Activated T-cell treated with anti-CD3 and anti-CD28 coated beads, Interleukin-2, amount 50 U/mL, for 72 hours (primary cell): ENCODE results near the gene CNTNAP2. TPM values are rescaled to one million over a fixed set of nuclear protein-coding genes. Genes with fewer than 3 reads are reported as not detected.

Source experiments
- ATAC-seq, 2 donors: fragments of 150-1000 bp; cut with Tn5 transposase; replicated peaks in 1 of 2; 2 replicates each; pipeline ENCODE4 v1.10.0; 2021; ENCODE audit warnings: moderate library complexity in 2 of 2, mild to moderate bottlenecking in 1 of 2
- DNase-seq, 2 donors: peaks; one replicate each; pipeline ENCODE4 v3.0.0; 2021 to 2022; ENCODE audit warnings: mixed read lengths in 1 of 2
- H3K27ac Mint-ChIP-seq: one replicate; pipeline ENCODE4 v1.8.0; 2022; ENCODE audit warnings: mild to moderate bottlenecking, moderate library complexity, mixed read lengths
- H3K27me3 Mint-ChIP-seq: one replicate; pipeline ENCODE4 v1.8.0; 2022; ENCODE audit warnings: low read depth, mixed read lengths
- H3K36me3 Mint-ChIP-seq, 2 donors: one replicate each; pipeline ENCODE4 v1.8.0; 2022; ENCODE audit warnings: mixed read lengths in 2 of 2, mild to moderate bottlenecking in 1 of 2; ENCODE audit not compliant: insufficient read depth in 2 of 2
- H3K4me1 Mint-ChIP-seq: one replicate; pipeline ENCODE4 v1.8.0; 2022; ENCODE audit warnings: low read depth, mixed read lengths
- H3K4me3 Mint-ChIP-seq, 2 donors: one replicate each; pipeline ENCODE4 v1.8.0; 2022; ENCODE audit warnings: mild to moderate bottlenecking in 2 of 2, mixed read lengths in 2 of 2, moderate library complexity in 2 of 2
- H3K9me3 Mint-ChIP-seq, 2 donors: one replicate each; pipeline ENCODE4 v1.8.0; 2022; ENCODE audit warnings: mixed read lengths in 2 of 2
- total RNA-seq, 2 donors: library from RNA; stranded (reverse); gene quantifications; one replicate each; pipeline ENCODE4 v1.2.3, GENCODE V29; 2022

Gene CNTNAP2
- total RNA-seq, 2 donors from 2014 or later, result not detected

GRCh38 chr7:147990942-147991341 lies 1874.3 kb downstream of the CNTNAP2 start:
- Mint-ChIP-seq H3K36me3 (peaks cover 0 to under 1% of the 10 kb centered on the region in 2 donors), H3K27me3 (no peaks in the 10 kb centered on the region), H3K4me3 (no peak overlapping the region), H3K4me1 (no peaks in the 10 kb centered on the region), H3K27ac (no peak overlapping the region), H3K9me3 (no peaks in the 10 kb centered on the region)
- no peak for DNase-seq
- no peak for ATAC-seq

GRCh38 chr7:147992698-147993097 lies 1876.1 kb downstream of the CNTNAP2 start:
- no peak for DNase-seq
- H3K4me1 Mint-ChIP-seq, result no peaks in the 10 kb centered on the region
- H3K4me3 Mint-ChIP-seq, result no peak overlapping the region
- no peak overlapping the region for H3K27ac Mint-ChIP-seq
- H3K9me3 Mint-ChIP-seq, result no peaks in the 10 kb centered on the region
- H3K27me3 Mint-ChIP-seq, result no peaks in the 10 kb centered on the region
- no peak for ATAC-seq
- no peaks in the 10 kb centered on the region for H3K36me3 Mint-ChIP-seq

GRCh38 chr7:147997636-147998035 lies 1881.0 kb downstream of the CNTNAP2 start:
- H3K27me3 Mint-ChIP-seq, result no peaks in the 10 kb centered on the region
- DNase-seq, result no peak
- no peaks in the 10 kb centered on the region for H3K36me3 Mint-ChIP-seq
- no peak for ATAC-seq
- H3K9me3 Mint-ChIP-seq, result peaks cover 0 to 3% of the 10 kb centered on the region in 2 donors
- H3K4me1 Mint-ChIP-seq, result no peaks in the 10 kb centered on the region
- no peak overlapping the region for H3K27ac Mint-ChIP-seq
- H3K4me3 Mint-ChIP-seq, result no peak overlapping the region

- DNase-seq (no peak), ATAC-seq (no peak)
- no peak overlapping the region for H3K27ac Mint-ChIP-seq
- no peak overlapping the region for H3K4me3 Mint-ChIP-seq
- H3K27me3 Mint-ChIP-seq, result no peaks in the 10 kb centered on the region
- H3K4me1 Mint-ChIP-seq, result no peaks in the 10 kb centered on the region
- no peaks in the 10 kb centered on the region for H3K36me3 Mint-ChIP-seq
- H3K9me3 Mint-ChIP-seq, result peaks cover 0 to 3% of the 10 kb centered on the region in 2 donors
These were observed 1883.4 kb downstream of the CNTNAP2 start for GRCh38 chr7:147999962-148000361.

GRCh38 chr7:148011753-148012152 lies 1895.2 kb downstream of the CNTNAP2 start:
- Mint-ChIP-seq H3K36me3 (no peaks in the 10 kb centered on the region), H3K9me3 (no peaks in the 10 kb centered on the region), H3K4me3 (no peak overlapping the region), H3K4me1 (no peaks in the 10 kb centered on the region), H3K27ac (no peak overlapping the region), H3K27me3 (no peaks in the 10 kb centered on the region)
- DNase-seq (no peak), ATAC-seq (no peak)

- H3K36me3 Mint-ChIP-seq, result no peaks in the 10 kb centered on the region
- no peaks in the 10 kb centered on the region for H3K4me1 Mint-ChIP-seq
- DNase-seq (no peak), ATAC-seq (no peak)
- H3K27ac Mint-ChIP-seq, result no peak overlapping the region
- H3K27me3 Mint-ChIP-seq, result no peaks in the 10 kb centered on the region
- no peaks in the 10 kb centered on the region for H3K9me3 Mint-ChIP-seq
- no peak overlapping the region for H3K4me3 Mint-ChIP-seq
These were observed 1897.4 kb downstream of the CNTNAP2 start for GRCh38 chr7:148014001-148014400.

GRCh38 chr7:148014541-148014940 lies 1897.9 kb downstream of the CNTNAP2 start:
- ATAC-seq (no peak), DNase-seq (no peak)
- no peaks in the 10 kb centered on the region for H3K4me1 Mint-ChIP-seq

GRCh38 chr7:148017126-148017525 lies 1900.5 kb downstream of the CNTNAP2 start:
- Mint-ChIP-seq H3K27me3 (no peaks in the 10 kb centered on the region), H3K36me3 (no peaks in the 10 kb centered on the region), H3K4me1 (no peaks in the 10 kb centered on the region), H3K9me3 (no peaks in the 10 kb centered on the region), H3K4me3 (no peak overlapping the region), H3K27ac (no peak overlapping the region)
- ATAC-seq (no peak), DNase-seq (no peak)

More at GRCh38 chr7:148014541-148014940, 1897.9 kb downstream of the CNTNAP2 start:
- no peak overlapping the region for H3K4me3 Mint-ChIP-seq
- no peaks in the 10 kb centered on the region for H3K27me3 Mint-ChIP-seq
- H3K36me3 Mint-ChIP-seq, result no peaks in the 10 kb centered on the region
- no peak overlapping the region for H3K27ac Mint-ChIP-seq
- H3K9me3 Mint-ChIP-seq, result no peaks in the 10 kb centered on the region

GRCh38 chr7:148020679-148021078 lies 1904.1 kb downstream of the CNTNAP2 start:
- no peaks in the 10 kb centered on the region for H3K4me1 Mint-ChIP-seq
- DNase-seq, result no peak
- ATAC-seq, result no peak
- no peaks in the 10 kb centered on the region for H3K36me3 Mint-ChIP-seq
- H3K27me3 Mint-ChIP-seq, result no peaks in the 10 kb centered on the region
- H3K4me3 Mint-ChIP-seq, result no peak overlapping the region
- peaks cover 0 to 1% of the 10 kb centered on the region in 2 donors for H3K9me3 Mint-ChIP-seq
- H3K27ac Mint-ChIP-seq, result no peak overlapping the region

- H3K36me3 Mint-ChIP-seq, result no peaks in the 10 kb centered on the region
- H3K4me1 Mint-ChIP-seq, result no peaks in the 10 kb centered on the region
- DNase-seq (no peak), ATAC-seq (no peak)
- no peaks in the 10 kb centered on the region for H3K27me3 Mint-ChIP-seq
- no peak overlapping the region for H3K4me3 Mint-ChIP-seq
- peaks cover 0 to 1% of the 10 kb centered on the region in 2 donors for H3K9me3 Mint-ChIP-seq
- H3K27ac Mint-ChIP-seq, result no peak overlapping the region
These were observed 1905.0 kb downstream of the CNTNAP2 start for GRCh38 chr7:148021507-148022045.

GRCh38 chr7:148022832-148023231 lies 1906.2 kb downstream of the CNTNAP2 start:
- Mint-ChIP-seq H3K27me3 (no peaks in the 10 kb centered on the region), H3K4me3 (no peak overlapping the region), H3K4me1 (no peaks in the 10 kb centered on the region), H3K36me3 (no peaks in the 10 kb centered on the region), H3K27ac (no peak overlapping the region), H3K9me3 (peaks cover 0 to 1% of the 10 kb centered on the region in 2 donors)
- ATAC-seq (no peak), DNase-seq (no peak)

GRCh38 chr7:148026713-148027112 lies 1910.1 kb downstream of the CNTNAP2 start:
- ATAC-seq, result no peak
- Mint-ChIP-seq H3K4me3 (no peak overlapping the region), H3K9me3 (peaks cover 0 to 1% of the 10 kb centered on the region in 2 donors), H3K27ac (no peak overlapping the region), H3K4me1 (no peaks in the 10 kb centered on the region), H3K36me3 (no peaks in the 10 kb centered on the region), H3K27me3 (no peaks in the 10 kb centered on the region)
- DNase-seq, result no peak

GRCh38 chr7:148028165-148028564 lies 1911.6 kb downstream of the CNTNAP2 start:
- Mint-ChIP-seq H3K36me3 (no peaks in the 10 kb centered on the region), H3K27me3 (no peaks in the 10 kb centered on the region), H3K4me3 (no peak overlapping the region), H3K9me3 (peaks cover 0 to 1% of the 10 kb centered on the region in 2 donors), H3K27ac (no peak overlapping the region), H3K4me1 (no peaks in the 10 kb centered on the region)
- no peak for DNase-seq
- no peak for ATAC-seq

GRCh38 chr7:148031019-148031418 lies 1914.4 kb downstream of the CNTNAP2 start:
- Mint-ChIP-seq H3K27me3 (no peaks in the 10 kb centered on the region), H3K4me1 (no peaks in the 10 kb centered on the region), H3K27ac (no peak overlapping the region), H3K9me3 (no peaks in the 10 kb centered on the region), H3K4me3 (no peak overlapping the region), H3K36me3 (no peaks in the 10 kb centered on the region)
- no peak for ATAC-seq
- no peak for DNase-seq
